Spleen (tissue), 7 donors: ENCODE data around the gene KRT78.

ENCODE experiments used
- CTCF ChIP-seq, 11 experiments: fragments of 200-600 bp in 7 of 11; fragments of 450-650 bp in 4 of 11; sonication (generic) in 4 of 11; IDR thresholded peaks in 8 of 11; conservative IDR thresholded peaks in 3 of 11; 1 replicate in 7 of 11; 2 replicates in 4 of 11; pipeline versions ENCODE4 v1.4.0 to v1.8.0; 2016 to 2021; ENCODE audit warnings: antibody characterized with exemption in 11 of 11, inconsistent platforms in 4 of 11, mild to moderate bottlenecking in 1 of 11
- POLR2A ChIP-seq, 3 donors: fragments of 450-650 bp; IDR thresholded peaks; one replicate each; pipeline ENCODE4 v1.5.1; 2017; ENCODE audit warnings: antibody characterized with exemption in 3 of 3, mild to moderate bottlenecking in 1 of 3
- POLR2AphosphoS5 ChIP-seq, 3 donors: sonication (generic); formaldehyde crosslinking; IDR thresholded peaks; one replicate each; pipeline ENCODE4 v1.5.1; 2017; ENCODE audit warnings: antibody characterized with exemption in 3 of 3
- donor health status: DM: no; HTN: no; CAD: no; lungs with moderate emphysema.
- donor health status: DM: no; HTN: no; CAD: no.
- donor health status: DM: no; HTN: no; CAD: no.

DNA sequence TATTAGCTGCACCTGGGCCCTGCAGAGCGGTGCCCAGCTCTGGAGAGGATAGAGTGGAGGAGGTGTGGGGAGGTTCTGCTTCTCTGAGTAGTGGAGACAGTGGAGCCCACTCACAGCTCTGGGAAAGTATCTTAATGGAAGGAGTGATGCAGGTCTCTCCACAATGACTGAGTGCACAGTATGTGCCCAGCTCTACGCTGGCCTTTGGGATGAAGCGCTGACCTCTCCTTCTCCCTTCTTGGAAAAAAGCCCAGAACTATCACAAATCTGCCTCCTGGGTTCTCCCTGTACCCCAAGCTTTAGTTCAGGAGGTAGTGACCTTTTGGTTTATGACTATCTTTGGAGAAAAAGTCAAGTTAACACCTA lies 52.4 kb downstream of the KRT78 start:
- no peak for TF ChIP-seq CTCF (IDR thresholded peaks at IDR 0.05 in 8 of 11, conservative IDR thresholded peaks at IDR 0.05 in 3 of 11)
- no peak for TF ChIP-seq POLR2A (IDR thresholded peaks at IDR 0.05)
- TF ChIP-seq POLR2AphosphoS5 (IDR thresholded peaks at IDR 0.05), result no peak
